Endothelial cell of umbilical vein (primary cell): ENCODE data around the gene FAM193A. TPM values are rescaled to one million over a fixed set of nuclear protein-coding genes. Genes with fewer than 3 reads are reported as not detected.

Source experiments
- BruUV-seq: library from RNA; stranded (reverse); fragments of 400-500 nt; replicated peaks from 2 replicates; lab custom pipeline; 2021; lab: Mats Ljungman, UMichigan
- CTCF ChIA-PET: fragments of 300-600, 350-600 bp; sonication (Branson Sonifier 250); formaldehyde crosslinking; loops from one replicate; lab custom pipeline; 2021; ENCODE audit warnings: antibody characterized with exemption, inconsistent platforms; lab: Charles Lee
- POLR2A ChIA-PET: fragments of 300-600, 350-600 bp; sonication (Branson Sonifier 250); formaldehyde crosslinking; loops from one replicate; lab custom pipeline; 2021; ENCODE audit warnings: antibody characterized with exemption, inconsistent platforms; lab: Charles Lee
- DNase-seq: peaks from one replicate; pipeline ENCODE4 v3.0.0-alpha.2; 2011; ENCODE audit warnings: low read depth, low spot score
- FAIRE-seq: peaks from 2 replicates; lab custom pipeline; 2011; peaks lifted over from hg19 to GRCh38; lab: Jason Lieb, UNC
- H2AFZ ChIP-seq: 2 replicates; pipeline ENCODE4 v1.6.0; 2012; ENCODE audit warnings: low read depth, low read length, control low read depth, inconsistent platforms
- H3K27ac ChIP-seq: 2 replicates; pipeline ENCODE4 v1.5.1; 2011; ENCODE audit warnings: low read depth, mild to moderate bottlenecking, control low read depth, low read length, moderate library complexity; ENCODE audit not compliant: insufficient read depth
- H3K27me3 ChIP-seq, 2 experiments: 2 replicates each; pipeline versions ENCODE4 v1.6.0 to v1.6.1; 2011; ENCODE audit warnings: low read length in 2 of 2, mixed read lengths in 1 of 2; ENCODE audit not compliant: control insufficient read depth in 2 of 2, insufficient read depth in 2 of 2
- H3K36me3 ChIP-seq, 2 experiments: 2 replicates in 1 of 2; 3 replicates in 1 of 2; pipeline ENCODE4 v1.5.1; 2011; ENCODE audit warnings: low read length in 2 of 2, mild to moderate bottlenecking in 1 of 2, moderate library complexity in 1 of 2; ENCODE audit not compliant: control insufficient read depth in 2 of 2, insufficient read depth in 2 of 2; ENCODE audit errors: extremely low read depth in 1 of 2
- H3K4me1 ChIP-seq: 3 replicates; pipeline ENCODE4 v1.5.1; 2011; ENCODE audit warnings: mild to moderate bottlenecking, low read length; ENCODE audit not compliant: control insufficient read depth, insufficient read depth; ENCODE audit errors: extremely low read depth
- H3K4me2 ChIP-seq: 2 replicates; pipeline ENCODE4 v1.6.1; 2011; ENCODE audit warnings: low read length, control low read depth, mixed read lengths; ENCODE audit not compliant: insufficient read depth
- H3K4me3 ChIP-seq, 3 experiments: fragments of 200-600 bp in 1 of 3; sonication (generic), shearing (Covaris generic) in 1 of 3; replicated peaks in 1 of 3; 2 replicates each; pipeline ENCODE4 v1.5.1; 2011 to 2016; ENCODE audit warnings: control low read depth in 3 of 3, low read length in 3 of 3, mild to moderate bottlenecking in 2 of 3, inconsistent platforms in 1 of 3, low read depth in 1 of 3, moderate library complexity in 1 of 3; ENCODE audit not compliant: insufficient read depth in 1 of 3
- H3K79me2 ChIP-seq: 2 replicates; pipeline ENCODE4 v1.6.0; 2012; ENCODE audit warnings: low read length, inconsistent platforms; ENCODE audit not compliant: control insufficient read depth, insufficient read depth
- H3K9ac ChIP-seq: replicated peaks from 2 replicates; pipeline ENCODE3; 2011; ENCODE audit warnings: low read length, control low read depth; ENCODE audit not compliant: insufficient read depth; ENCODE audit errors: extremely low read depth
- H3K9me1 ChIP-seq: replicated peaks from 3 replicates; pipeline ENCODE4 v1.6.0; 2011; ENCODE audit warnings: mild to moderate bottlenecking, low read length; ENCODE audit not compliant: control insufficient read depth, insufficient read depth; ENCODE audit errors: extremely low read depth
- H3K9me3 ChIP-seq: replicated peaks from 2 replicates; pipeline ENCODE4 v1.5.1; 2012; ENCODE audit warnings: low read length, inconsistent platforms; ENCODE audit not compliant: control insufficient read depth, insufficient read depth
- H4K20me1 ChIP-seq: replicated peaks from 2 replicates; pipeline ENCODE3; 2011; ENCODE audit warnings: mild to moderate bottlenecking, low read length; ENCODE audit not compliant: control insufficient read depth, insufficient read depth; ENCODE audit errors: extremely low read depth
- CTCF ChIP-seq, 2 donors: IDR thresholded peaks; 1 replicate in 1 of 2; 2 replicates in 1 of 2; pipeline ENCODE4 v1.5.1; 2011; ENCODE audit warnings: low read length in 2 of 2, mild to moderate bottlenecking in 2 of 2, moderate library complexity in 2 of 2, control low read depth in 1 of 2, inconsistent platforms in 1 of 2, low read depth in 1 of 2; ENCODE audit not compliant: insufficient read depth in 1 of 2; ENCODE audit errors: extremely low read depth in 1 of 2
- EZH2 ChIP-seq: IDR thresholded peaks from 2 replicates; pipeline ENCODE4 v1.6.1; 2012; ENCODE audit warnings: borderline replicate concordance, low read depth, mild to moderate bottlenecking, moderate library complexity, low read length, inconsistent platforms; ENCODE audit not compliant: severe bottlenecking
- FOS ChIP-seq: IDR thresholded peaks from 2 replicates; pipeline ENCODE4 v1.6.1; 2011; ENCODE audit warnings: mild to moderate bottlenecking, low read length, moderate library complexity, borderline replicate concordance; ENCODE audit not compliant: insufficient read depth
- GATA2 ChIP-seq: IDR thresholded peaks from 2 replicates; pipeline ENCODE4 v1.7.0; 2011; ENCODE audit warnings: low read depth, mild to moderate bottlenecking, moderate library complexity, mixed read lengths, low read length; ENCODE audit not compliant: insufficient read length, insufficient read depth
- JUN ChIP-seq: IDR thresholded peaks from 2 replicates; pipeline ENCODE4 v1.6.1; 2011; ENCODE audit warnings: borderline replicate concordance, low read depth; ENCODE audit not compliant: insufficient read length, insufficient read depth
- MAX ChIP-seq: IDR thresholded peaks from 2 replicates; pipeline ENCODE4 v1.6.1; 2011; ENCODE audit not compliant: insufficient read depth, insufficient read length
- MYC ChIP-seq: IDR thresholded peaks from one replicate; pipeline ENCODE4 v1.6.1; 2011; ENCODE audit warnings: mild to moderate bottlenecking, low read depth, low read length
- POLR2A ChIP-seq: IDR thresholded peaks from 2 replicates; pipeline ENCODE4 v1.6.1; 2012; ENCODE audit warnings: low read depth, mild to moderate bottlenecking, control low read depth, low read length
- POLR2AphosphoS5 ChIP-seq: IDR thresholded peaks from 2 replicates; pipeline ENCODE4 v1.6.1; 2012; ENCODE audit warnings: low read depth, mild to moderate bottlenecking, control low read depth, low read length, moderate library complexity; ENCODE audit not compliant: insufficient read depth
- dilution Hi-C: fragments of 300-500 bp; cut with MboI; formaldehyde crosslinking; loops from one replicate; pipeline ENCODE4 v1.15.0; 2019; ENCODE audit warnings: low sequenced_read_pairs; ENCODE audit not compliant: extremely low pct_ligation_motif_present
- intact Hi-C: fragments of 100-400 bp; cut with micrococcal nuclease; formaldehyde crosslinking; loops from one replicate; pipeline ENCODE4 v1.10.0; 2022
- polyA plus RNA-seq, 4 experiments: library from polyadenylated mRNA; depleted of rRNA in 3 of 4; stranded (reverse) in 3 of 4; unstranded in 1 of 4; fragments of >200 nt; gene quantifications; 2 replicates each; pipeline versions ENCODE4 v1.2.1 to v1.2.3, GENCODE V29; 2011 to 2012; ENCODE audit warnings: missing spikeins in 1 of 4
- total RNA-seq: library from RNA; stranded (reverse); gene quantifications from 2 replicates; pipeline ENCODE4 v1.2.3, GENCODE V29; 2021

FAM193A gene
- total and polyA plus RNA-seq, 2 donors (not counting 3 experiments of a cell fraction or from before 2014, with no cell fraction given) = 12.3 to 32.1 TPM

- no peak for FAIRE-seq
Measured at GRCh38 chr4:2660596-2661211, 124.3 kb downstream of the FAM193A start.

More at GRCh38 chr4:2660596-2661211, 124.3 kb downstream of the FAM193A start:
- no peaks in the 10 kb centered on the region for H3K9me3 ChIP-seq
- no TSS peak for BruUV-seq
- peaks cover 11 to 32% of the 10 kb centered on the region in 2 experiments for H3K36me3 ChIP-seq
- no peaks in the 10 kb centered on the region for H3K27me3 ChIP-seq
- intact Hi-C loops = no loop called here
- TF ChIP-seq CTCF (IDR thresholded peaks at IDR 0.05; ENCODE audit: extremely low read depth in 1 of 2, insufficient read depth in 1 of 2, low read depth in 1 of 2, low read length in 2 of 2) (no peak), JUN (no peak), MAX (no peak), FOS (no peak), EZH2 (no peak), POLR2AphosphoS5 (no peak), GATA2 (no peak), POLR2A (no peak), MYC (no peak)
- no peak overlapping the region for H3K4me2 ChIP-seq
- DNase-seq = no peak
- H3K9me1 ChIP-seq = no peaks in the 10 kb centered on the region
- no peak overlapping the region for H3K27ac ChIP-seq
- H3K79me2 ChIP-seq = peaks cover 4% of the 10 kb centered on the region
- H3K4me1 ChIP-seq = no peaks in the 10 kb centered on the region
- dilution Hi-C loops = no loop called here
- CTCF ChIA-PET = interaction anchor here (1.1 kb wide), 1 partner anchor 30 kb away, joined by 3 read pairs; no protein-coding TSS in a partner anchor
- H4K20me1 ChIP-seq = no peaks in the 10 kb centered on the region
- no peak overlapping the region for H3K4me3 ChIP-seq
- H3K9ac ChIP-seq = no peak overlapping the region
- H2AFZ ChIP-seq = no peak overlapping the region
- POLR2A ChIA-PET = no interaction called here
